GM21717 (cell line): ENCODE measurements around the gene UROD.
A peak's percentile ranks its signal among the peaks of the same experiment; 100 is the strongest.

Experiments used
- ATAC-seq: cut with Tn5 transposase; IDR thresholded peaks from one replicate; pipeline ENCODE4 v1.9.1; 2021; ENCODE audit warnings: mild to moderate bottlenecking, moderate library complexity; ENCODE audit not compliant: unreplicated experiment

Gene UROD

DNA sequence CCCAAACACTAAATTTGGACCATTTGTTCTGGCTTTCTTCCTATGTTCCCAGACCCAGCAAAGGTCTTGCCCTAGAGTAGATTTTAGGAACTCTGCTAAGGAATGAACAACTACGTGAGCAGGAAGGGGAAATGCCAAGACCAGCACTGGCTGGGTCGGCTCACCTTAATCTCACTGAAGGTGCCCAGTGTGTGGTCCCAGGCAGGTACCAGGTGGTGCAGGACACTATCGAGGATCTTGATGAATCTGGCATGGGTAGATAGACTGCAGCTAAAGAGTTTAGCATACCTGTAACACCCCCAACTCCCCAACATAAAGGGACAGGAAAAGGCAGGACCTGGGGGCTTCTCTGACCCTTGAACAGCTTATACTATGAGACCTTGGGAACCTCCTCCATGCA lies 4.0 kb upstream of the UROD start:
- no peak for ATAC-seq

- no peak for ATAC-seq
Observed at GRCh38 chr1:45008516-45008915, 3.5 kb upstream of the UROD start.

- ATAC-seq, result no peak
Observed at GRCh38 chr1:45009296-45009865, 2.7 kb upstream of the UROD start.

- no peak for ATAC-seq
Observed at GRCh38 chr1:45009956-45010854, 1.8 kb upstream of the UROD start.

GRCh38 chr1:45010855-45011811 lies 921 bp upstream of the UROD start, which contains the start of gene HECTD3:
Gene HECTD3 (minus strand): TSS chr1:45011324. CDS start chr1:45011257, 67 bp downstream.
- ATAC-seq, result peak; percentile 57

DNA sequence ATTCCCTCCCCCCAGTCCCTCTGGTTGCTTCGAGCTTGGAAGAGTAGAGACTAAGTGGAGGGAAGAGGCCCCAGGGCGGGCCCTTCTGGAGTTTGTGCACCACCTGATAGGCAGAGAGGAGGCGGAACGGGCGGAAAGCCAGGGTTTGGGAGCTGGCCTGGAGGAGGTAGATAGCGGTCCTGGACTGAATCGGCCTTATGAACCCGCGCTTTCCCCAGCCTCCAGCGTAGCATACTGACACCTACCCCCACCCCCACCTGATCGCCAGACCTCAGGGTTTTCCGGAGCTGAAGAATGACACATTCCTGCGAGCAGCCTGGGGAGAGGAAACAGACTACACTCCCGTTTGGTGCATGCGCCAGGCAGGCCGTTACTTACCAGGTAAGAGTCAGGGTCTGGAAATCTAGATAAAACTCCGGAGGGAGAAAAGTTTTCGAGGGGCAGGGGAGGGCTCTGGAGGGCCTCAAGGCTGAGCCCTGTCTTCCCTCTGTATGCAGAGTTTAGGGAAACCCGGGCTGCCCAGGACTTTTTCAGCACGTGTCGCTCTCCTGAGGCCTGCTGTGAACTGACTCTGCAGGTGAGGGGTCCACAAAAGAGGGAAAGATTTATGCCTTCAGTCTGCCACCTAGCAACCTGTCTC lies 705 bp downstream of the UROD start:
- ATAC-seq, result no peak

DNA sequence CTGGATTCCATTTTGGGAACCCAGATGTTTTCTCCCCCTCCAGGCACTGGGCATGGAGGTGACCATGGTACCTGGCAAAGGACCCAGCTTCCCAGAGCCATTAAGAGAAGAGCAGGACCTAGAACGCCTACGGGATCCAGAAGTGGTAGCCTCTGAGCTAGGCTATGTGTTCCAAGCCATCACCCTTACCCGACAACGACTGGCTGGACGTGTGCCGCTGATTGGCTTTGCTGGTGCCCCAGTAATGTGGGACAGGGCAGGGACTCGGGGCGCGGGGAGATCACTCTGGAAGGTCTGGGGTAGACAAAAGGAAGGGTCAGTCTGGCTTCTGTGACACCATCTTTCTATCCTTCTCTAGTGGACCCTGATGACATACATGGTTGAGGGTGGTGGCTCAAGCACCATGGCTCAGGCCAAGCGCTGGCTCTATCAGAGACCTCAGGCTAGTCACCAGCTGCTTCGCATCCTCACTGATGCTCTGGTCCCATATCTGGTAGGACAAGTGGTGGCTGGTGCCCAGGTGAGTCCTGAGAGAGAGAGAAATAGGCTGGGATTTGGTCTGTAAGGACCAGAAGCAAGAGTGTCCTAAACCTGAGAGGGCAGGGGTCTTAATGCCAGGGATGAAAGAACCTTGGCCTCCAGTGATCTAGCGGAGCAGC lies 1.6 kb downstream of the UROD start:
- ATAC-seq, result no peak

- no peak for ATAC-seq
Observed at GRCh38 chr1:45014321-45015028, 2.4 kb downstream of the UROD start.

DNA sequence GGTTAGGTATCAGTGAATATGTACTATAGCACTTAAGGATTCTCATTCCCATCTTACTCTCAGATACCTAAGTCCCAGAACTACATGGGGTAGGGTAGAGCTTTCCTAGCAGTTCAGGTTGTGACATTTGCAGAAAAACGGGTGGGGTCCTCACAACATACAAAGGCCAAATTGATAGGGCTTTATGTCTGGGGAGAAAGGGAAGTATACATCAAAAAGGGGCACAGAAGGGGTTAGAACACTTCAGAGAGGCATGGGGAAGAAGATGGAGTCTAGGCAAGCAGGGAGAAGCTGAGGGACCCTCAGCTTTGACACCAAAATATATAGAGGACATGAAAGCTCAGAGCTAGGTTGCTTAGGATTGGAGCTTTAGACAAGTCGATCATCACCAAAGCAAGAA lies 3.6 kb downstream of the UROD start:
- ATAC-seq, result no peak

DNA sequence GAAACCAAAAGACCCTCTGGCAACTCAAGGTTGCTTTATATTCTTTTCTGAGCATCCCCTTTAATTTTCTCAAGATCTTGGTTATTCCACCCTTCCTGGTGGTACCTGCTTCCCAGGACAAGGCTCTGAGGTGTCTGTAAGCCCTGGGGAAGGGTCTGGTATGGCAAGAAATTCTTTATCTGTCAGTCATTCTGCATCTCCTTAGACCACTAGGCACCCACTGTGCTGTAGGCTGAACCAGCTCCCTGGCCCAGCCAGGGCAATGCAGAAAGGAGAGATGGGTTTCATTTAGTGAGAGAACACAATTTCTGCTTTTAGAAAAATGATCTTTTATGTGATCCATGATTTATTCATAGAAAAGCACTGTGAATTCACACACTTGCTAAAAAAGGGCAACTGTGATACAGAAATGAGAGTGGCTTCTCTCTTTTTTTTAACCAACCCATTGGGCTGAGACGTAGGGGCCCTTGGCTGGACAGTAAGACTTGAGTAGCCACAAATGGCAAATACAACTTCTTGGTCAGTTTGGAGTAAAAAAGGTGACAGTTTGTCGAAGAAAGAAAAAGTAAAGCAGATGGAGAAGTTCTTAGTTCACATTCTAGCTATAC lies 4.1 kb downstream of the UROD start:
- ATAC-seq, result no peak

- ATAC-seq, result no peak
Observed at GRCh38 chr1:45016767-45017166, 4.7 kb downstream of the UROD start.

- peak; percentile 46 for ATAC-seq
Observed at GRCh38 chr1:45018599-45019230, 6.7 kb downstream of the UROD start.

GRCh38 chr1:45023663-45024062 lies 11.6 kb downstream of the UROD start:
- ATAC-seq, result no peak

GRCh38 chr1:45026446-45026845 lies 14.4 kb downstream of the UROD start:
- no peak for ATAC-seq

- ATAC-seq, result no peak
Observed at GRCh38 chr1:45032837-45033236, 20.8 kb downstream of the UROD start.

DNA sequence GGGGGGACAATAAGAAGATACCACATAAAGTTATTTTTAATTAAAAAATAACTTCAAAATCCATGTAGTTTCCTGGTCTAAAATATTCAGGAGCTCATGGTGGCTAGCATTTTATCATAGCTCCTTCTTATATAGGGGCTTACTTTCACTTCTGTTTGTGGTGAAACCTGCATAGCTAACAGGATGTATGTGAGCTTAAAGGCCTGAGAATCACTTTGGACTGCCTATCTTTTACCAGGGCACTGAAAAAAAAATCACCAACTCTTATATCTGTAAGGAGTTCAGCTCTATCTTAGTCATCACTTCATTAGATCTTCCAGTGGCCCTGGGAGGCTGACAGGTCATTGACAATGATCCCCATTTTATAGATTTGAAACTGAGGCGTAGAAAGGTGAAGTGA lies 21.3 kb downstream of the UROD start:
- no peak for ATAC-seq

GRCh38 chr1:45035631-45036301 lies 23.7 kb downstream of the UROD start:
- no peak for ATAC-seq

- no peak for ATAC-seq
Observed at GRCh38 chr1:45037456-45037855, 25.4 kb downstream of the UROD start.
